Naive thymus-derived CD4-positive, alpha-beta T cell (primary cell): ENCODE measurements around the gene CD200. TPM values are rescaled to one million over a fixed set of nuclear protein-coding genes. Genes with fewer than 3 reads are reported as not detected.
A peak's percentile ranks its signal among the peaks of the same experiment; 100 is the strongest.

Experiments used
- ATAC-seq: fragments of 150-1000 bp; cut with Tn5 transposase; 2 replicates; pipeline ENCODE4 v1.10.0; 2021; ENCODE audit warnings: mild to moderate bottlenecking, moderate library complexity
- CTCF ChIA-PET: fragments of 350-600 bp; sonication (Branson Sonifier 250); formaldehyde crosslinking; loops from one replicate; lab custom pipeline; 2021; ENCODE audit warnings: antibody characterized with exemption; lab: Charles Lee
- POLR2A ChIA-PET: fragments of 350-600 bp; sonication (Branson Sonifier 250); formaldehyde crosslinking; loops from one replicate; lab custom pipeline; 2021; ENCODE audit warnings: antibody characterized with exemption, inconsistent platforms; lab: Charles Lee
- DNase-seq, 9 donors: peaks; one replicate each; pipeline versions ENCODE4 v3.0.0 to v3.0.0-alpha.2; 2020 to 2022; ENCODE audit warnings: mixed read lengths in 1 of 9
- H3K27ac ChIP-seq: one replicate; pipeline ENCODE4 v1.7.0; 2013; ENCODE audit warnings: mild to moderate bottlenecking, low read depth, low read length, moderate library complexity
- H3K27me3 ChIP-seq, 2 donors: one replicate each; pipeline ENCODE4 v1.7.0; 2013; ENCODE audit warnings: low read length in 2 of 2, mild to moderate bottlenecking in 2 of 2, moderate library complexity in 2 of 2; ENCODE audit not compliant: control insufficient read depth in 2 of 2, insufficient read depth in 2 of 2
- H3K36me3 ChIP-seq, 3 experiments: 1 replicate in 2 of 3; 2 replicates in 1 of 3; pipeline ENCODE4 v1.7.0; 2013; ENCODE audit warnings: low read length in 3 of 3, mild to moderate bottlenecking in 3 of 3, moderate library complexity in 1 of 3; ENCODE audit not compliant: insufficient read depth in 3 of 3, control insufficient read depth in 2 of 3
- H3K4me1 ChIP-seq, 2 donors: one replicate each; pipeline ENCODE4 v1.7.0; 2013; ENCODE audit warnings: low read length in 2 of 2, mild to moderate bottlenecking in 2 of 2, moderate library complexity in 1 of 2; ENCODE audit not compliant: control insufficient read depth in 2 of 2, insufficient read depth in 2 of 2
- H3K4me3 ChIP-seq: 2 replicates; pipeline ENCODE4 v1.7.0; 2013; ENCODE audit warnings: mild to moderate bottlenecking, low read length
- H3K9me3 ChIP-seq, 3 experiments: 1 replicate in 2 of 3; 2 replicates in 1 of 3; pipeline ENCODE4 v1.7.0; 2013; ENCODE audit warnings: low read length in 3 of 3; ENCODE audit not compliant: control insufficient read depth in 2 of 3
- H3K27ac Mint-ChIP-seq, 9 donors: one replicate each; pipeline ENCODE4 v1.8.0; 2020 to 2022; ENCODE audit warnings: mixed read lengths in 9 of 9, mild to moderate bottlenecking in 8 of 9, moderate library complexity in 5 of 9, inconsistent platforms in 2 of 9
- H3K27me3 Mint-ChIP-seq, 5 donors: one replicate each; pipeline ENCODE4 v1.8.0; 2021 to 2022; ENCODE audit warnings: mixed read lengths in 5 of 5, mild to moderate bottlenecking in 1 of 5
- H3K36me3 Mint-ChIP-seq, 5 donors: one replicate each; pipeline ENCODE4 v1.8.0; 2020 to 2022; ENCODE audit warnings: mixed read lengths in 5 of 5, mild to moderate bottlenecking in 3 of 5, inconsistent platforms in 1 of 5
- H3K4me1 Mint-ChIP-seq, 7 donors: one replicate each; pipeline ENCODE4 v1.8.0; 2020 to 2022; ENCODE audit warnings: mixed read lengths in 7 of 7, mild to moderate bottlenecking in 3 of 7, inconsistent platforms in 1 of 7
- H3K4me3 Mint-ChIP-seq, 10 donors: one replicate each; pipeline ENCODE4 v1.8.0; 2020 to 2022; ENCODE audit warnings: mild to moderate bottlenecking in 10 of 10, mixed read lengths in 10 of 10, moderate library complexity in 6 of 10, inconsistent platforms in 2 of 10
- H3K9me3 Mint-ChIP-seq, 11 donors: one replicate each; pipeline ENCODE4 v1.8.0; 2020 to 2022; ENCODE audit warnings: mixed read lengths in 11 of 11, mild to moderate bottlenecking in 4 of 11, inconsistent platforms in 1 of 11, moderate library complexity in 1 of 11
- intact Hi-C, 2 donors: fragments of 100-400 bp; cut with micrococcal nuclease; formaldehyde crosslinking; loops; one replicate each; pipeline ENCODE4 v1.15.1; 2023
- polyA plus RNA-seq, 2 donors: library from polyadenylated mRNA; unstranded; fragments of 300-500 nt; fragmentation: Illumina TruSeq; gene quantifications; one replicate each; pipeline ENCODE4 v1.2.3, GENCODE V29; 2021
- total RNA-seq, 6 experiments: library from RNA in 5 of 6; stranded (reverse) in 5 of 6; gene quantifications; 1 replicate in 5 of 6; 2 replicates in 1 of 6; pipeline ENCODE4 v1.2.3 and lab custom pipeline; 2021 to 2026

CD200 gene
- total and polyA plus RNA-seq, 7 experiments from 2014 or later = 2.5 to 9.1 (median 2.9) TPM

DNA sequence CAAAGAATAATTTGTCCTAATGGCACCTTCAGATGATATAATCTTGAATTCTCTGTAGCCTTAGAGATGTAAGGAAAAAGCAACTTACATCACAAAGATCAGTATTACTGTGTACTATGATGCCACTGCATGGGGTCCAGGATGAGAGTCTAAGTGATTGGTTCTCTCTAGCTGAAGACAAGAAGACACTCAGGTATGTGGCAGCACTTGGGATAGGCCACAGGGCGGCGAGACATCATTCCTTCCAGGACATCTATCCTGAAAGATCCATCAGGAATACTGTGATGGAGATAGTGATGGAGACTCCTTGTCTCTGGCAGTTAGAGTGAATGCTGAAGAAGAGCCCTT, 2.5 kb downstream of the CD200 start:
- POLR2A ChIA-PET = interaction anchor here (0.9 to 2.1 kb wide), 2 partner anchors 10 to 156 kb away, joined by 3 to 9 read pairs; no protein-coding TSS in a partner anchor
- Histone ChIP-seq H3K4me1 (peaks cover 0 to 6% of the 10 kb centered on the region in 2 donors), H3K4me3 (no peak overlapping the region), H3K27me3 (no peaks in the 10 kb centered on the region), H3K27ac (no peak overlapping the region), H3K36me3 (peaks cover 0 to 5% (median 0%) of the 10 kb centered on the region in 3 experiments), H3K9me3 (no peaks in the 10 kb centered on the region)
- H3K27me3 Mint-ChIP-seq = no peaks in the 10 kb centered on the region
- CTCF ChIA-PET = interaction anchor here (2.2 kb wide), 1 partner anchor 164 kb away, joined by 4 read pairs; the partner anchor contains the start of gene BTLA
- ATAC-seq (no peak), DNase-seq (no peak)
- H3K4me1 Mint-ChIP-seq = peaks cover 20 to 75% (median 60%) of the 10 kb centered on the region in 7 donors
- peaks cover 0 to 6% (median 0%) of the 10 kb centered on the region in 5 donors for H3K36me3 Mint-ChIP-seq
- intact Hi-C loops = loop anchor here (2.0 kb wide), 3 partner anchors 23 to 199 kb away; no protein-coding TSS in a partner anchor
- H3K4me3 Mint-ChIP-seq = peak overlapping the region in 6 of 10 donors; percentile 2 to 93 (median 85)
- peak overlapping the region in 8 of 9 donors; percentile 47 to 85 (median 73) for H3K27ac Mint-ChIP-seq
- H3K9me3 Mint-ChIP-seq = no peaks in the 10 kb centered on the region

DNA sequence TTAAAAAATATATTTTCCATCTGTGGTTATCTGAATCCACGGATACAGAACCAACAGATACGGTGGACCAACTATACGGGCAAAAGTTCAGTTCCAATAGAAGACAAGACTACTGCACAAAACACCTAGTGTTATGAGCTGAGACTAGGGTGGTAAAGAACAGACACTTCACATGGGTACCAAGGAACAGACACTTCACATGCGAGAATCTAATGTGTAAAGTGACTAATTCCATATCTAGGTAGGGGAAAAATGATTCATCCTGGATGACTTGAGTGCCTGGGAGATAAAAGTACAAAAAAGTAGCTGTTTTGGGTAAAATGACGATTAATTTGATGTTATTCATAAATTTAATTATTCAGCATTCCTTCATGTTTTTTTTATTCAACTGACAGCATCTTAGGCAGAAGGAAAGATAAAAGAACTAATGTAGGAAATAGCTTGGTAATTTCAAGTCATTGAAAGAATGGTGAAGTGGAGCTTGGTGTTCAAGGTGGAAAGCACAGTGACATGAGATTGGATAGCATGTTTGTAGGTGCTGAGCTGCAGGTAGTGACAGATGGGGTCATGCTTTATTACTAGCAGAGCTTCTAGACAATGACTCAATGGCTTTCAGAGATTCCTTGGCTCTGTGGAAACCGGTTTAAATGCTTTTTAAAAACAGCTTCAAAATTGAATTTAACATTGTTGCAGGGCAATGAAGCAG, 5.2 kb downstream of the CD200 start:
- no peaks in the 10 kb centered on the region for H3K27me3 ChIP-seq
- H3K36me3 ChIP-seq = peaks cover 0 to 3% (median 0%) of the 10 kb centered on the region in 3 experiments
- peaks cover 0 to 6% of the 10 kb centered on the region in 2 donors for H3K4me1 ChIP-seq
- no peaks in the 10 kb centered on the region for H3K27me3 Mint-ChIP-seq
- DNase-seq = no peak
- ATAC-seq = no peak
- intact Hi-C loops = no loop called here
- H3K27ac Mint-ChIP-seq = peak overlapping the region in 6 of 9 donors; percentile 0 to 51 (median 20)
- peaks cover 0 to 14% (median 3%) of the 10 kb centered on the region in 5 donors for H3K36me3 Mint-ChIP-seq
- H3K27ac ChIP-seq = no peak overlapping the region
- H3K9me3 ChIP-seq = no peaks in the 10 kb centered on the region
- H3K4me3 Mint-ChIP-seq = no peak overlapping the region
- peaks cover 21 to 72% (median 62%) of the 10 kb centered on the region in 7 donors for H3K4me1 Mint-ChIP-seq
- POLR2A ChIA-PET = no interaction called here
- H3K4me3 ChIP-seq = no peak overlapping the region
- CTCF ChIA-PET = interaction anchor here (0.8 to 1.3 kb wide), 3 partner anchors 116 to 226 kb away, joined by 3 to 4 read pairs (median 3); no protein-coding TSS in a partner anchor
- peaks cover 0 to 5% (median 0%) of the 10 kb centered on the region in 11 donors for H3K9me3 Mint-ChIP-seq

- POLR2A ChIA-PET = no interaction called here
- Mint-ChIP-seq H3K36me3 (peaks cover 0 to 17% (median 4%) of the 10 kb centered on the region in 5 donors), H3K4me3 (no peak overlapping the region), H3K4me1 (peaks cover 16 to 70% (median 60%) of the 10 kb centered on the region in 7 donors), H3K27me3 (no peaks in the 10 kb centered on the region), H3K27ac (peak overlapping the region in 4 of 9 donors; percentile 10 to 51 (median 36)), H3K9me3 (peaks cover 0 to 9% (median 2%) of the 10 kb centered on the region in 11 donors)
- DNase-seq = no peak
- H3K27ac ChIP-seq = no peak overlapping the region
- H3K27me3 ChIP-seq = no peaks in the 10 kb centered on the region
- H3K36me3 ChIP-seq = no peaks in the 10 kb centered on the region
- H3K4me3 ChIP-seq = no peak overlapping the region
- H3K4me1 ChIP-seq = peaks cover 0 to 6% of the 10 kb centered on the region in 2 donors
- no peak for ATAC-seq
- intact Hi-C loops = no loop called here
- no peaks in the 10 kb centered on the region for H3K9me3 ChIP-seq
- CTCF ChIA-PET = interaction anchor here (1.0 to 1.3 kb wide), 2 partner anchors 115 to 227 kb away, joined by 3 to 4 read pairs; no protein-coding TSS in a partner anchor
Observed at GRCh38 chr3:112338727-112339056, 5.7 kb downstream of the CD200 start.

DNA sequence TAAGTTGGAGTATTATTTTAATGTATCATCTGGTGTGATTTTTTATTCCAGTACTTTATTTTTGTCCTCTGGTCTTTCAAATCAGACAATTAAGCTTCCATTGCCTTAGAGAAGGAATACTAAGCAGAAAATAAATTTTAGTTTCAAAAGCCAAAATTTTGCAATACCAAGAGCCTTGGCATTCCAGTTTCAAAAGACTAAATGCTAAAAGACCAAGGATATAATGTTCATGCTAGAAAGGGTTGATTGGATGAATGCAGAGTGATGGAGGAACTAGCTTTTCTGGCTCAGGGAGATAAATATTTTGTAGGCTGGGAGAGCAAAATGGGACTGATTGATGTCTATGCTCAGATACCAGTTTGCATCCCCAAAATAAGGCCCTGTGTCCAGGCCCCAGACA, 6.2 kb downstream of the CD200 start:
- H3K4me3 Mint-ChIP-seq = no peak overlapping the region
- Histone ChIP-seq H3K27ac (no peak overlapping the region), H3K27me3 (no peaks in the 10 kb centered on the region), H3K9me3 (no peaks in the 10 kb centered on the region), H3K4me1 (peaks cover 0 to 2% of the 10 kb centered on the region in 2 donors), H3K4me3 (no peak overlapping the region), H3K36me3 (no peaks in the 10 kb centered on the region)
- H3K4me1 Mint-ChIP-seq = peaks cover 15 to 65% (median 56%) of the 10 kb centered on the region in 7 donors
- peak overlapping the region in 3 of 9 donors; percentile 4 to 34 (median 22) for H3K27ac Mint-ChIP-seq
- DNase-seq (no peak), ATAC-seq (no peak)
- no peaks in the 10 kb centered on the region for H3K27me3 Mint-ChIP-seq
- H3K9me3 Mint-ChIP-seq = peaks cover 0 to 13% (median 5%) of the 10 kb centered on the region in 11 donors
- CTCF ChIA-PET = no interaction called here
- intact Hi-C loops = no loop called here
- H3K36me3 Mint-ChIP-seq = peaks cover 0 to 21% (median 7%) of the 10 kb centered on the region in 5 donors
- POLR2A ChIA-PET = interaction anchor here (0.7 kb wide), 1 partner anchor 10 kb away, joined by 3 read pairs; no protein-coding TSS in a partner anchor

DNA sequence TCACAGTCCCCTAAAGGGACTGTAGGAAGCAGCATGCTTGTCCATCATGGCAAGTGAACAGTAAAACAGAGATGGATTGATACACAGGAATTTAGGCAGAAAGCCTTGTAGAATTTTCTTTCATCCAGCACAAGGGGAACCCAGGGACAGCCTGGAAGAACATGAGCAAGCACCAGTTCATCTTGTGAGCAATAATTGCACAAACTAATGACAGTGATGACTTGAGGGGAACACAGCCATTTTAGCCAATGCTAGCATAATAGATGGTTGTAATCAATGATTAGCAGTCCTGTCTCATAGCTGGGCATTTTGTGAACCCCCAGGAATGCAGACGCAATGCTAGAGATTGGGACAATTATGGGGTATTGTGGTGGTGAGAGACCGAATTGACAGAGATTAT, 6.7 kb downstream of the CD200 start:
- H3K27me3 Mint-ChIP-seq = no peaks in the 10 kb centered on the region
- no peaks in the 10 kb centered on the region for H3K9me3 ChIP-seq
- no peak overlapping the region for H3K4me3 Mint-ChIP-seq
- intact Hi-C loops = no loop called here
- ATAC-seq = no peak
- H3K27ac Mint-ChIP-seq = peak overlapping the region in 3 of 9 donors; percentile 4 to 34 (median 22)
- ChIA-PET CTCF (no interaction called here), POLR2A (interaction anchor here (0.7 kb wide), 1 partner anchor 10 kb away, joined by 3 read pairs; no protein-coding TSS in a partner anchor)
- peaks cover 0 to 13% (median 5%) of the 10 kb centered on the region in 11 donors for H3K9me3 Mint-ChIP-seq
- DNase-seq = no peak
- H3K36me3 ChIP-seq = no peaks in the 10 kb centered on the region
- H3K27me3 ChIP-seq = no peaks in the 10 kb centered on the region
- no peak overlapping the region for H3K4me3 ChIP-seq
- peaks cover 0 to 25% (median 10%) of the 10 kb centered on the region in 5 donors for H3K36me3 Mint-ChIP-seq
- no peak overlapping the region for H3K27ac ChIP-seq
- peaks cover 11 to 61% (median 51%) of the 10 kb centered on the region in 7 donors for H3K4me1 Mint-ChIP-seq
- H3K4me1 ChIP-seq = no peaks in the 10 kb centered on the region

- POLR2A ChIA-PET = no interaction called here
- ATAC-seq (no peak), DNase-seq (no peak)
- H3K27ac Mint-ChIP-seq = peak overlapping the region in 4 of 9 donors; percentile 15 to 65 (median 23)
- H3K9me3 Mint-ChIP-seq = peaks cover 0 to 13% (median 5%) of the 10 kb centered on the region in 11 donors
- H3K4me3 ChIP-seq = no peak overlapping the region
- H3K4me1 ChIP-seq = no peaks in the 10 kb centered on the region
- H3K27me3 ChIP-seq = no peaks in the 10 kb centered on the region
- H3K36me3 Mint-ChIP-seq = peaks cover 0 to 35% (median 23%) of the 10 kb centered on the region in 5 donors
- intact Hi-C loops = loop anchor here in 1 of 2 donors (1.0 kb wide), 1 partner anchor 8 kb away; the partner anchor contains the start of gene CD200
- H3K27ac ChIP-seq = no peak overlapping the region
- no peak overlapping the region for H3K4me3 Mint-ChIP-seq
- peaks cover 11 to 46% (median 33%) of the 10 kb centered on the region in 7 donors for H3K4me1 Mint-ChIP-seq
- no peaks in the 10 kb centered on the region for H3K27me3 Mint-ChIP-seq
- H3K36me3 ChIP-seq = no peaks in the 10 kb centered on the region
- CTCF ChIA-PET = no interaction called here
- H3K9me3 ChIP-seq = no peaks in the 10 kb centered on the region
Observed at GRCh38 chr3:112341386-112341785, 8.4 kb downstream of the CD200 start.
